Liver (tissue), 9 donors: ENCODE results near the gene SIPA1L3. TPM values are rescaled to one million over a fixed set of nuclear protein-coding genes. Genes with fewer than 3 reads are reported as not detected.
A peak's percentile ranks its signal among the peaks of the same experiment; 100 is the strongest.

ENCODE experiments used
- DNase-seq: peaks from one replicate; pipeline ENCODE4 v3.0.0-alpha.2; 2017; ENCODE audit warnings: low spot score
- H3K27ac ChIP-seq, 2 donors: one replicate each; pipeline ENCODE4 v1.7.0; 2013; ENCODE audit warnings: inconsistent platforms in 2 of 2, low read length in 2 of 2, control low read depth in 1 of 2, low read depth in 1 of 2, mild to moderate bottlenecking in 1 of 2
- H3K27me3 ChIP-seq, 4 donors: one replicate each; pipeline versions ENCODE4 v1.6.1 to v1.7.0; 2013; ENCODE audit warnings: low read length in 3 of 4, inconsistent platforms in 1 of 4, mild to moderate bottlenecking in 1 of 4, moderate library complexity in 1 of 4; ENCODE audit not compliant: control insufficient read depth in 4 of 4, insufficient read depth in 4 of 4
- H3K36me3 ChIP-seq, 4 donors: one replicate each; pipeline versions ENCODE4 v1.6.1 to v1.7.0; 2013; ENCODE audit warnings: low read length in 3 of 4, mild to moderate bottlenecking in 3 of 4, low read depth in 1 of 4, moderate library complexity in 1 of 4; ENCODE audit not compliant: control insufficient read depth in 4 of 4, insufficient read depth in 3 of 4
- H3K4me1 ChIP-seq, 4 donors: one replicate each; pipeline versions ENCODE4 v1.6.1 to v1.7.0; 2013; ENCODE audit warnings: low read length in 3 of 4, mild to moderate bottlenecking in 3 of 4, moderate library complexity in 1 of 4; ENCODE audit not compliant: control insufficient read depth in 4 of 4, insufficient read depth in 4 of 4
- H3K4me3 ChIP-seq, 3 donors: one replicate each; pipeline versions ENCODE4 v1.6.1 to v1.7.0; 2013; ENCODE audit warnings: low read length in 3 of 3, control low read depth in 1 of 3, low read depth in 1 of 3, mild to moderate bottlenecking in 1 of 3
- H3K9ac ChIP-seq, 2 donors: one replicate each; pipeline ENCODE4 v1.7.0; 2013; ENCODE audit warnings: low read length in 2 of 2, mild to moderate bottlenecking in 2 of 2, moderate library complexity in 2 of 2, control low read depth in 1 of 2, low read depth in 1 of 2
- H3K9me3 ChIP-seq, 4 donors: one replicate each; pipeline versions ENCODE4 v1.6.1 to v1.7.0; 2013; ENCODE audit warnings: low read length in 3 of 4; ENCODE audit not compliant: control insufficient read depth in 4 of 4
- EGR1 ChIP-seq, 2 donors: IDR thresholded peaks; 2 replicates each; pipeline ENCODE4 v1.6.1; 2016 to 2018; ENCODE audit warnings: antibody characterized with exemption in 2 of 2, low read depth in 2 of 2
- FOXA1 ChIP-seq: IDR thresholded peaks from 2 replicates; pipeline ENCODE4 v1.6.1; 2016; ENCODE audit warnings: antibody characterized with exemption
- FOXA2 ChIP-seq: IDR thresholded peaks from 2 replicates; pipeline ENCODE4 v1.6.1; 2016; ENCODE audit warnings: antibody characterized with exemption
- GABPA ChIP-seq, 2 donors: IDR thresholded peaks in 1 of 2; conservative IDR thresholded peaks in 1 of 2; 2 replicates each; pipeline ENCODE4 v1.6.1; 2016; ENCODE audit warnings: antibody characterized with exemption in 2 of 2, mild to moderate bottlenecking in 1 of 2, moderate library complexity in 1 of 2
- HNF4A ChIP-seq, 2 donors: conservative IDR thresholded peaks; 2 replicates each; pipeline ENCODE4 v1.6.1; 2016; ENCODE audit warnings: antibody characterized with exemption in 2 of 2, mild to moderate bottlenecking in 2 of 2
- NR2F2 ChIP-seq: IDR thresholded peaks from 2 replicates; pipeline ENCODE4 v1.6.1; 2016; ENCODE audit warnings: antibody characterized with exemption
- RAD21 ChIP-seq, 2 donors: IDR thresholded peaks; 2 replicates each; pipeline ENCODE4 v1.6.1; 2016; ENCODE audit warnings: antibody characterized with exemption in 2 of 2, mild to moderate bottlenecking in 2 of 2
- REST ChIP-seq: IDR thresholded peaks from 2 replicates; pipeline ENCODE4 v1.6.1; 2016; ENCODE audit warnings: antibody characterized with exemption, mild to moderate bottlenecking
- RXRA ChIP-seq, 2 donors: IDR thresholded peaks; 2 replicates each; pipeline ENCODE4 v1.6.1; 2017 to 2018; ENCODE audit warnings: antibody characterized with exemption in 2 of 2, mild to moderate bottlenecking in 1 of 2
- SP1 ChIP-seq: IDR thresholded peaks from 2 replicates; pipeline ENCODE4 v1.6.1; 2018; ENCODE audit warnings: antibody characterized with exemption, mild to moderate bottlenecking
- WGBS: extraction: QIAGEN DNeasy Blood & Tissue Kit; methylation state at CpG from one replicate; pipeline ENCODE4 v1.1.7; 2013; 5-methylcytosine and 5-hydroxymethylcytosine counted together
- polyA plus RNA-seq, 2 donors: library from polyadenylated mRNA; stranded (reverse) in 1 of 2; unstranded in 1 of 2; fragments of 200-250 nt in 1 of 2; fragments of >200 nt in 1 of 2; fragmentation: Nextera tagmentation in 1 of 2; extraction: Ambion mirVana in 1 of 2; gene quantifications; one replicate each; pipeline versions ENCODE4 v1.2.1 to v1.2.3, GENCODE V29; 2013 to 2015
- total RNA-seq, 2 donors: library from RNA; depleted of rRNA; stranded (reverse); fragments of >200 nt; gene quantifications; one replicate each; pipeline ENCODE4 v1.2.3, GENCODE V29; 2014
- TF ChIP-seq, protein P1 (sequence below): fragments of 150-350 bp; IDR thresholded peaks from 2 replicates; pipeline ENCODE4 v1.5.1; 2017; ENCODE audit warnings: improper control_type of control experiment, low read depth, low read length; ENCODE audit not compliant: missing input control
- TF ChIP-seq, protein P2 (sequence below): IDR thresholded peaks from 2 replicates; pipeline ENCODE4 v1.6.1; 2016; ENCODE audit warnings: antibody characterized with exemption
- donor health status: healthy.
- donor health status: healthy.
- donor health status: healthy.
- donor health status: healthy.
- donor health status: healthy.

Gene SIPA1L3
- total and polyA plus RNA-seq, 4 donors = 2.4 to 10.0 (median 4.4) TPM

GRCh38 chr19:38133319-38133718 is 226.3 kb downstream of the SIPA1L3 start:
- H3K36me3 ChIP-seq = no peaks in the 10 kb centered on the region
- no peak for DNase-seq
- TF ChIP-seq GABPA (IDR thresholded peaks at IDR 0.05 in 1 of 2, conservative IDR thresholded peaks at IDR 0.05 in 1 of 2) (no peak), FOXA2 (no peak), SP1 (no peak), REST (no peak), HNF4A (conservative IDR thresholded peaks at IDR 0.05) (no peak)

GRCh38 chr19:38134540-38135149 is 227.6 kb downstream of the SIPA1L3 start:
- TF ChIP-seq RXRA (IDR thresholded peaks at IDR 0.05) = no peak
- TF ChIP-seq NR2F2 = no peak
- TF ChIP-seq, protein P1, sequence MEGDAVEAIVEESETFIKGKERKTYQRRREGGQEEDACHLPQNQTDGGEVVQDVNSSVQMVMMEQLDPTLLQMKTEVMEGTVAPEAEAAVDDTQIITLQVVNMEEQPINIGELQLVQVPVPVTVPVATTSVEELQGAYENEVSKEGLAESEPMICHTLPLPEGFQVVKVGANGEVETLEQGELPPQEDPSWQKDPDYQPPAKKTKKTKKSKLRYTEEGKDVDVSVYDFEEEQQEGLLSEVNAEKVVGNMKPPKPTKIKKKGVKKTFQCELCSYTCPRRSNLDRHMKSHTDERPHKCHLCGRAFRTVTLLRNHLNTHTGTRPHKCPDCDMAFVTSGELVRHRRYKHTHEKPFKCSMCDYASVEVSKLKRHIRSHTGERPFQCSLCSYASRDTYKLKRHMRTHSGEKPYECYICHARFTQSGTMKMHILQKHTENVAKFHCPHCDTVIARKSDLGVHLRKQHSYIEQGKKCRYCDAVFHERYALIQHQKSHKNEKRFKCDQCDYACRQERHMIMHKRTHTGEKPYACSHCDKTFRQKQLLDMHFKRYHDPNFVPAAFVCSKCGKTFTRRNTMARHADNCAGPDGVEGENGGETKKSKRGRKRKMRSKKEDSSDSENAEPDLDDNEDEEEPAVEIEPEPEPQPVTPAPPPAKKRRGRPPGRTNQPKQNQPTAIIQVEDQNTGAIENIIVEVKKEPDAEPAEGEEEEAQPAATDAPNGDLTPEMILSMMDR = peak; percentile 20
- no peak for TF ChIP-seq HNF4A (conservative IDR thresholded peaks at IDR 0.05)
- no peak for TF ChIP-seq FOXA1
- no peak overlapping the region for H3K27ac ChIP-seq
- no peaks in the 10 kb centered on the region for H3K36me3 ChIP-seq
- WGBS = 84% methylated on average over 14 of the region's 14 CpGs
- H3K4me3 ChIP-seq = no peak overlapping the region
- H3K4me1 ChIP-seq = peaks cover 0 to 2% (median 0%) of the 10 kb centered on the region in 4 donors
- H3K27me3 ChIP-seq = no peaks in the 10 kb centered on the region
- H3K9ac ChIP-seq = no peak overlapping the region
- DNase-seq = peak; percentile 54
- no peaks in the 10 kb centered on the region for H3K9me3 ChIP-seq

More at GRCh38 chr19:38133319-38133718, 226.3 kb downstream of the SIPA1L3 start:
- Histone ChIP-seq H3K9ac (no peak overlapping the region), H3K27ac (no peak overlapping the region), H3K27me3 (no peaks in the 10 kb centered on the region), H3K9me3 (no peaks in the 10 kb centered on the region), H3K4me3 (no peak overlapping the region), H3K4me1 (peaks cover 0 to 2% (median 0%) of the 10 kb centered on the region in 4 donors)
- WGBS = 95% methylated on average over 3 of the region's 3 CpGs

- no peak overlapping the region for H3K9ac ChIP-seq
- 90% methylated on average over 21 of the region's 21 CpGs for WGBS
- no peaks in the 10 kb centered on the region for H3K36me3 ChIP-seq
- no peak overlapping the region for H3K27ac ChIP-seq
- no peak overlapping the region for H3K4me3 ChIP-seq
- H3K27me3 ChIP-seq = no peaks in the 10 kb centered on the region
- no peaks in the 10 kb centered on the region for H3K9me3 ChIP-seq
- peaks cover 0 to 2% (median 0%) of the 10 kb centered on the region in 4 donors for H3K4me1 ChIP-seq
- DNase-seq = no peak
- TF ChIP-seq EGR1 (IDR thresholded peaks at IDR 0.05; ENCODE audit: low read depth in 2 of 2) = no peak
- no peak for TF ChIP-seq NR2F2
- TF ChIP-seq SP1 = no peak
- no peak for TF ChIP-seq REST
- no peak for TF ChIP-seq HNF4A (conservative IDR thresholded peaks at IDR 0.05)
- TF ChIP-seq, protein P2, sequence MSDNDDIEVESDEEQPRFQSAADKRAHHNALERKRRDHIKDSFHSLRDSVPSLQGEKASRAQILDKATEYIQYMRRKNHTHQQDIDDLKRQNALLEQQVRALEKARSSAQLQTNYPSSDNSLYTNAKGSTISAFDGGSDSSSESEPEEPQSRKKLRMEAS = no peak
- TF ChIP-seq, protein P1 = no peak
- TF ChIP-seq RAD21 (IDR thresholded peaks at IDR 0.05) = no peak
- TF ChIP-seq RXRA (IDR thresholded peaks at IDR 0.05) = no peak
Measured at GRCh38 chr19:38135150-38135998, 228.4 kb downstream of the SIPA1L3 start.
